ENCODE results near the gene NPRL2.
A peak's percentile ranks its signal among the peaks of the same experiment; 100 is the strongest.

The NPRL2 gene

DNA sequence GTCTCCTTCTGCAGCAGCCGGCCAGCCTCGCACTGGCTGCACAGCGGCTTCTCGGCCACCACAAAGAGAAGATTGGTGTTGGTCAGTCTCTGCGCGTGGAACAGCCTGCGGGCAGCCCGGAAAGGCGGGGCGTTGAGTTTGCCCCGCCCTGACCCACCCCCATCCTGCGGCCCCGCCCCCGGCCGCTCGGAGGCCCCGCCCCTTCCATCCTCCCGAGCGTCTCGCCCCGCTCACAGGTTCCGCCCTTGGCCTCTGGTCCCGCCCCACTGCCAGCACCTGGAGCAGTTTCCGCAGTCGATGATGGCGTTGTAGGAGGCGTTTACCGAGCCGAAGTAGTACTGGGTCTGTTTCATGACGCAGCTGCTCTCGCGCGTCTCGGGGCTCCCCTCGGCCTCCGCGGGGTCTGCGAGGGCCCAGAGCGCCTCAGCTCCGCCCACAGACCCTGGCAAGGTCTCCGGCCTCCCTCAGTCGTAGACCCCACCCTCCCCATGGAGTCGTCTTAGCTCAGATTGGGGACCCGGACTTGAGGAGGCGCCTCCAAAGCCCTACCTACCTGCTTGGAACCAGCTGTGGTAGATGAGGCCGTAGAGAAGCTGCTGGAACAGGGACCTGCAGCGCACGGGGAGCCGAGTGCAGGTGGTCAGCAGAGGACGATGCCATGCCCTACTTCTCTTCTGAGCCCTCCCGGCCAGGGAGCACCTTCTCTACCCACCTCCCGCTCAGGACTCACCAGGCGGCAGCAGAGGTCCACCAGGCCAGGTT is 14.7 kb upstream of the NPRL2 start:
- no peak for TF ChIP-seq REST (IDR thresholded peaks at IDR 0.05; ENCODE audit: insufficient read depth in 1 of 2, low read depth in 2 of 2, low read length in 2 of 2)
- TF ChIP-seq FOXP2 (optimal IDR thresholded peaks at IDR 0.05; ENCODE audit: borderline replicate concordance, extremely low read depth, extremely low read length, insufficient read depth), result no peak
- no peak for TF ChIP-seq SIN3A (IDR thresholded peaks at IDR 0.05; ENCODE audit: borderline replicate concordance, insufficient read depth, low read length)
- no peak for TF ChIP-seq TAF1 (IDR thresholded peaks at IDR 0.05; ENCODE audit: borderline replicate concordance, insufficient read depth, low read length)
- TF ChIP-seq POLR2AphosphoS5 (IDR thresholded peaks at IDR 0.05; ENCODE audit: low read depth, low read length), result no peak

GRCh38 chr3:50364573-50365079 is 14.1 kb upstream of the NPRL2 start:
- TF ChIP-seq REST (IDR thresholded peaks at IDR 0.05; ENCODE audit: insufficient read depth in 1 of 2, low read depth in 2 of 2, low read length in 2 of 2), result no peak
- TF ChIP-seq POLR2AphosphoS5 (IDR thresholded peaks at IDR 0.05; ENCODE audit: low read depth, low read length), result no peak
- no peak for TF ChIP-seq TAF1 (IDR thresholded peaks at IDR 0.05; ENCODE audit: borderline replicate concordance, insufficient read depth, low read length)
- TF ChIP-seq FOXP2 (optimal IDR thresholded peaks at IDR 0.05; ENCODE audit: borderline replicate concordance, extremely low read depth, extremely low read length, insufficient read depth), result no peak
- TF ChIP-seq SIN3A (IDR thresholded peaks at IDR 0.05; ENCODE audit: borderline replicate concordance, insufficient read depth, low read length), result no peak

GRCh38 chr3:50359760-50360110 is 9.2 kb upstream of the NPRL2 start:
- TF ChIP-seq TAF1 (IDR thresholded peaks at IDR 0.05; ENCODE audit: borderline replicate concordance, insufficient read depth, low read length), result no peak
- TF ChIP-seq FOXP2 (optimal IDR thresholded peaks at IDR 0.05; ENCODE audit: borderline replicate concordance, extremely low read depth, extremely low read length, insufficient read depth), result no peak

GRCh38 chr3:50358911-50359759 is 8.6 kb upstream of the NPRL2 start, which contains the start of gene TMEM115:
Gene TMEM115, minus strand, starts transcription at chr3:50359521. Its CDS starts 458 bp downstream, at chr3:50359063.
- TF ChIP-seq TAF1 (IDR thresholded peaks at IDR 0.05; ENCODE audit: borderline replicate concordance, insufficient read depth, low read length), result peak; percentile 50; the same call in 1 of the 2 replicates
- TF ChIP-seq REST (IDR thresholded peaks at IDR 0.05; ENCODE audit: insufficient read depth in 1 of 2, low read depth in 2 of 2, low read length in 2 of 2), result no peak
- no peak for TF ChIP-seq SIN3A (IDR thresholded peaks at IDR 0.05; ENCODE audit: borderline replicate concordance, insufficient read depth, low read length)
- peak; percentile 65 for TF ChIP-seq POLR2AphosphoS5 (IDR thresholded peaks at IDR 0.05; ENCODE audit: low read depth, low read length)

DNA sequence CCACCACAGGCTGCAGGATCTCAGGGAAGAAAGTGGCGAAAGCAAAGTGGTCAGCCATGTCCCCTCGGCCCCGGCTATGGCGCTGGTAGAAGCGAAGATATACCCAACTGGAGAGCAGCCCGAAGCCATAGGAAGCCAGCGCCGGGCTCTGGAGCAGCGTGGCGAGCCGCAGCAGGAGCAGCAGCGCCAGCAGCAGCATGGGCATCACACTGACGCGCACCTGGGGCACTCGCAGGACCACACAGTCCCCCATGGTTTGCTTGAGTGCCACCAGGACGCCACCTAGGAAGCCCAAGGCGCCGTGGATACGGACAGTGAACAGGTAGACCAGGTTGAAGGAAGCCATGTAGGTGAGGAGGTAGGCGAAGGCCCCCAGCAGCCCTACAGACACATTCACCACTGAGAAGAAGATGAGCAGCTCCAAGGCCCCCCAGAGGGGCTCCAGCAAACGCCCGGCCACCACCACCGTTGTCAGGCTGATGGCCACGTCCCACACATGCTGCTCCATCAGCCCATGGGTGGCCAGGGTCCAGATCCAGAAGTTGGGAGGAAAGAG is 7.9 kb upstream of the NPRL2 start:
- TF ChIP-seq POLR2AphosphoS5 (IDR thresholded peaks at IDR 0.05; ENCODE audit: low read depth, low read length) (no peak), FOXP2 (optimal IDR thresholded peaks at IDR 0.05; ENCODE audit: borderline replicate concordance, extremely low read depth, extremely low read length, insufficient read depth) (no peak), REST (IDR thresholded peaks at IDR 0.05; ENCODE audit: insufficient read depth in 1 of 2, low read depth in 2 of 2, low read length in 2 of 2) (no peak), SIN3A (IDR thresholded peaks at IDR 0.05; ENCODE audit: borderline replicate concordance, insufficient read depth, low read length) (no peak), TAF1 (IDR thresholded peaks at IDR 0.05; ENCODE audit: borderline replicate concordance, insufficient read depth, low read length) (no peak)

Measured in PFSK-1 (cell line).